OCI-LY3 (cell line): ENCODE results near the gene NEUROG1.

Experiments used
- H2AFZ ChIP-seq: fragments of 200-600, 300-600 bp; shearing (Covaris generic); 2 replicates; pipeline ENCODE4 v1.6.0; 2014; ENCODE audit warnings: antibody characterized with exemption, low read depth, low read length
- H3K27ac ChIP-seq: fragments of 200-600, 300-600 bp; sonication (generic); 2 replicates; pipeline ENCODE4 v1.5.1; 2014; ENCODE audit warnings: mild to moderate bottlenecking, low read length, moderate library complexity, mixed read lengths
- H3K27me3 ChIP-seq: fragments of 200-600, 300-600 bp; sonication (generic); 2 replicates; pipeline ENCODE4 v1.6.1; 2014; ENCODE audit warnings: low read depth, low read length, mixed read lengths
- H3K36me3 ChIP-seq: fragments of 200-600, 300-600 bp; sonication (generic); replicated peaks from 2 replicates; pipeline ENCODE3; 2014; ENCODE audit warnings: low read depth, low read length, mixed read lengths
- H3K4me1 ChIP-seq: fragments of 300-600, 200-600 bp; sonication (generic); 2 replicates; pipeline ENCODE4 v1.6.1; 2014; ENCODE audit warnings: low read length, mixed read lengths
- H3K4me2 ChIP-seq: fragments of 200-600, 300-600 bp; sonication (generic); 2 replicates; pipeline ENCODE4 v1.6.1; 2014; ENCODE audit warnings: low read length, mixed read lengths
- H3K4me3 ChIP-seq: fragments of 300-600, 200-600 bp; sonication (generic); 2 replicates; pipeline ENCODE4 v1.5.1; 2014; ENCODE audit warnings: antibody characterized with exemption, mild to moderate bottlenecking, low read length, moderate library complexity
- H3K79me2 ChIP-seq: fragments of 300-600, 200-600 bp; shearing (Covaris generic); 2 replicates; pipeline ENCODE4 v1.6.1; 2014; ENCODE audit warnings: mild to moderate bottlenecking, low read length, mixed read lengths
- H3K9ac ChIP-seq: fragments of 300-600, 200-600 bp; shearing (Covaris generic); 2 replicates; pipeline ENCODE4 v1.6.0; 2014; ENCODE audit warnings: mild to moderate bottlenecking, low read length, moderate library complexity
- H3K9me3 ChIP-seq: fragments of 200-600, 300-600 bp; shearing (Covaris generic); 2 replicates; pipeline ENCODE4 v1.6.1; 2014; ENCODE audit warnings: low read length, mixed read lengths; ENCODE audit not compliant: insufficient read depth
- H4K20me1 ChIP-seq: fragments of 200-600, 300-600 bp; sonication (generic); 2 replicates; pipeline ENCODE4 v1.6.1; 2016; ENCODE audit warnings: low read length, mixed read lengths; ENCODE audit not compliant: insufficient read depth
- EZH2phosphoT487 ChIP-seq: fragments of 200-600 bp; shearing (Covaris generic); IDR thresholded peaks from 2 replicates; pipeline ENCODE4 v1.6.1; 2018; ENCODE audit warnings: antibody characterized with exemption, mixed run types, low read depth
- TF ChIP-seq, protein P1 (sequence below): fragments of 200-600, 300-600 bp; sonication (generic); IDR thresholded peaks from 2 replicates; pipeline ENCODE4 v1.5.1; 2014; ENCODE audit warnings: antibody characterized with exemption, low read length, low read depth

NEUROG1 gene

DNA sequence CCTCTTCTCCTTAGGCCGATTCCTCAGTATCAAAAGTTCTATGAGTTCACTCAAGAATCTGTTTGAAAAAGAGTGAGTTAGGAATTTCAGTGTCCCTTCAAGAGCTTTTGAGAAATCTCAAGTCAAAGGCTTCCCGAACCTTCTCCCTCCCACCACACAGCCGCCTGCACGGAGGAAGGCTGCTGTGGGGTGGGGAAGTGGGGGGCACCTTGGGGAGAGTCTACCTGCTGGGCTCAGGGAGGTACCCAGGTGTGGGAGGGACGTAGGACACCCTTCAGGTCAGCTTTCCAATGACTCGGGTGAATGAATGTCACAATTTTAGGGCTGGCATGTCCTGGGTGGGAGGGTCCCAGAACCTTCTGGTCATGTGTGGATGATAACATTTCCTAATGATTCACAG lies 25.5 kb upstream of the NEUROG1 start:
- Histone ChIP-seq H3K9ac (peak overlapping the region; percentile 19; the same call in 1 of the 2 replicates), H3K27me3 (0 out of 2 replicates have a peak, but pooled peaks cover 6% of the 10 kb centered on the region), H3K4me3 (peak overlapping the region; percentile 64), H3K9me3 (no peaks in the 10 kb centered on the region), H4K20me1 (no peaks in the 10 kb centered on the region), H3K36me3 (no peaks in the 10 kb centered on the region), H3K4me1 (peaks cover 22% of the 10 kb centered on the region), H2AFZ (peak overlapping the region; percentile 87), H3K4me2 (peak overlapping the region; percentile 75), H3K79me2 (no peaks in the 10 kb centered on the region), H3K27ac (no peak overlapping the region)
- TF ChIP-seq, protein P1, sequence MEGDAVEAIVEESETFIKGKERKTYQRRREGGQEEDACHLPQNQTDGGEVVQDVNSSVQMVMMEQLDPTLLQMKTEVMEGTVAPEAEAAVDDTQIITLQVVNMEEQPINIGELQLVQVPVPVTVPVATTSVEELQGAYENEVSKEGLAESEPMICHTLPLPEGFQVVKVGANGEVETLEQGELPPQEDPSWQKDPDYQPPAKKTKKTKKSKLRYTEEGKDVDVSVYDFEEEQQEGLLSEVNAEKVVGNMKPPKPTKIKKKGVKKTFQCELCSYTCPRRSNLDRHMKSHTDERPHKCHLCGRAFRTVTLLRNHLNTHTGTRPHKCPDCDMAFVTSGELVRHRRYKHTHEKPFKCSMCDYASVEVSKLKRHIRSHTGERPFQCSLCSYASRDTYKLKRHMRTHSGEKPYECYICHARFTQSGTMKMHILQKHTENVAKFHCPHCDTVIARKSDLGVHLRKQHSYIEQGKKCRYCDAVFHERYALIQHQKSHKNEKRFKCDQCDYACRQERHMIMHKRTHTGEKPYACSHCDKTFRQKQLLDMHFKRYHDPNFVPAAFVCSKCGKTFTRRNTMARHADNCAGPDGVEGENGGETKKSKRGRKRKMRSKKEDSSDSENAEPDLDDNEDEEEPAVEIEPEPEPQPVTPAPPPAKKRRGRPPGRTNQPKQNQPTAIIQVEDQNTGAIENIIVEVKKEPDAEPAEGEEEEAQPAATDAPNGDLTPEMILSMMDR = no peak
- TF ChIP-seq EZH2phosphoT487 = no peak

DNA sequence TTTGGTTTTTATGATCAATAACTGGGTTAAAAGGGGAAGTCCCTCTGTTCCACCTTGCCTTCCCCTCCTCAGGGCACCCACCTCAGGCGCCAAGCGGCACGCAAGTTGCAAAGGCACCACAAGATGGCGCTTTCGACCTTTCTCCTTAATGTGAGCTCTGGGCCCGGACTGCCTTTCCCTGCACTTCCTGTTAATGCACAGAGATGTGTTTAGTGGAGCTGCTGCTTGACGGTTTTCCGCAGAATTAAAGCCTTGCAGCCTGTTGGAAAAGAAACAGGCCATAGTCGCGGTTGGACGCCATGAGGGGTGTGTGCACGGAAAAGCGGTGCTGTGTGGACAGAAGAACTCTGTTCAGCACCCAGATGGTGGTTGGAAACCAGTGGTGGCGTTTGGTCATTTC lies 25.1 kb upstream of the NEUROG1 start:
- H3K27ac ChIP-seq = no peak overlapping the region
- TF ChIP-seq, protein P1 = peak; percentile 72
- TF ChIP-seq EZH2phosphoT487 = no peak
- H3K9me3 ChIP-seq = no peaks in the 10 kb centered on the region
- peaks cover 22% of the 10 kb centered on the region for H3K4me1 ChIP-seq
- peaks cover 10% of the 10 kb centered on the region; the same call in 1 of the 2 replicates for H3K27me3 ChIP-seq
- no peaks in the 10 kb centered on the region for H4K20me1 ChIP-seq
- peak overlapping the region; percentile 19; the same call in 1 of the 2 replicates for H3K9ac ChIP-seq
- no peaks in the 10 kb centered on the region for H3K36me3 ChIP-seq
- peak overlapping the region; percentile 75 for H3K4me2 ChIP-seq
- H3K79me2 ChIP-seq = no peaks in the 10 kb centered on the region
- H2AFZ ChIP-seq = peak overlapping the region; percentile 87
- H3K4me3 ChIP-seq = peak overlapping the region; percentile 64

DNA sequence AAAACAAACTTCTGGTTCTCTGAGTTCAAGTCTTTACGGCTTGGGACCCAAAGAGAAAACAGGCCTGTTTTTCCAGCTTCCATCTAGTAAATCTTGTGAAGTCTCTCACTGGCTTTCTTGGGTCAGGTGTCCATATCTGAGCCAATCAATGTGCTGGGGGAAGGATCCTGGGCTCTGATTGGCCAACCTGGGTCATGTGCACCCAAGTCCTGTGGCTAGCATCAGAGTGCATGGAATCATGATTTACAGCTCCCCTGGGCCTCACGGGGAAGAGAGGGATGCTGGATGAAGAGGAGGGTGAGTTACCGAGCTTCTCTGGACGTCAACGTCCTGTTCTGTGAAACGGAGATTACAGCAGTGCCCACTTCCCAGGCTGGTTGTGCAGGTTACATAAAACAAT lies 23.6 kb upstream of the NEUROG1 start:
- Histone ChIP-seq H3K27ac (no peak overlapping the region), H3K27me3 (peaks cover 12% of the 10 kb centered on the region; the same call in 1 of the 2 replicates), H4K20me1 (no peaks in the 10 kb centered on the region), H3K36me3 (no peaks in the 10 kb centered on the region), H3K79me2 (no peaks in the 10 kb centered on the region), H3K9me3 (no peaks in the 10 kb centered on the region), H3K4me3 (no peak overlapping the region), H3K4me1 (peaks cover 22% of the 10 kb centered on the region), H2AFZ (no peak overlapping the region), H3K4me2 (no peak overlapping the region), H3K9ac (no peak overlapping the region)
- TF ChIP-seq EZH2phosphoT487 = no peak
- TF ChIP-seq, protein P1 = no peak

DNA sequence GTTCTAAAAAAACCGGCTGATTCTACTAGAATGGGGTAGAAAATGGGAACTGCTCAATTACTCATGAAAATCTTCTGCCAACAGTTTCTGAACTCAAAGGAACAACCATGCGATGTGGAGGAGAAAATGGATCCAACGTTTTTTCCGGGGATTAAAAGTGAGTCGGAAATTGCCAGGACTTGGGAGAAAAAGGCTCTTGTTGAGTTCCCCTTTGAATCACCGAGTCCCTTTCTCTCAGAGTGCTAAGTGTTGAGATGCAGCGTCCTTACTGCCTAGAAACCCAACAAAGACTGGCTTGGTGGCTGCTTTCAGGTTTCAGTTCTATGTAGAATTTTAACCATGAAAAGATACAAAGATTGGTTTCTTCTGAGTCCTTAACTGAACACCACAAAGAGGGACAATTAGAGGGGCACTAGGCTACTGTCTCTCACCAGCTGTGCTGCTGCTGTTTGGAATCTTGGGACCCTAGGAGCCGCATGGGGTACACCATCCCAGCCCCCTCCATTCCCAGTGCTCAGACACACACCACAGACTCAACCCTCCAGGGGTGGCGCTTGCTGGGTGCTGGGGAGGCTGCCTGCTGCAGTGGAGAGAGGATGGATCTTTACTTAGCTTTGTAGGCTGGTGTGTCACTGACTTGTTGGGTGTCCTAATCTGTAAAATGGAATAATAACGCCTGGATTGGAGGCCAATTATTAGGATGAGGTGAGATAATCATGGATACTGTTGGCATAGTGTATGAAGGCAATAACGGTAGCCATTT lies 21.5 kb upstream of the NEUROG1 start:
- no peaks in the 10 kb centered on the region for H3K36me3 ChIP-seq
- H2AFZ ChIP-seq = no peak overlapping the region
- H3K9ac ChIP-seq = no peak overlapping the region
- H3K4me1 ChIP-seq = peaks cover 22% of the 10 kb centered on the region
- H3K9me3 ChIP-seq = no peaks in the 10 kb centered on the region
- H3K4me2 ChIP-seq = peak overlapping the region; percentile 55
- no peaks in the 10 kb centered on the region for H3K79me2 ChIP-seq
- H4K20me1 ChIP-seq = no peaks in the 10 kb centered on the region
- H3K27me3 ChIP-seq = peaks cover 19% of the 10 kb centered on the region; the same call in 1 of the 2 replicates
- no peak for TF ChIP-seq EZH2phosphoT487
- TF ChIP-seq, protein P1 = no peak
- H3K4me3 ChIP-seq = peak overlapping the region; percentile 34; the same call in 1 of the 2 replicates
- no peak overlapping the region for H3K27ac ChIP-seq
